PC-9 (cell line): ENCODE data around the gene ARHGAP24. TPM values are rescaled to one million over a fixed set of nuclear protein-coding genes. Genes with fewer than 3 reads are reported as not detected.
A peak's percentile ranks its signal among the peaks of the same experiment; 100 is the strongest.

Source experiments
- BruUV-seq: library from RNA; stranded (reverse); fragments of 400-500 nt; replicated peaks from 2 replicates; lab custom pipeline; 2021; lab: Mats Ljungman, UMichigan
- CTCF ChIA-PET: fragments of 300-600 bp; sonication (Branson Sonifier 250); formaldehyde crosslinking; loops from one replicate; lab custom pipeline; 2022; ENCODE audit warnings: antibody characterized with exemption; lab: Charles Lee
- POLR2A ChIA-PET: fragments of 300-600 bp; sonication (Branson Sonifier 250); formaldehyde crosslinking; loops from one replicate; lab custom pipeline; 2022; ENCODE audit warnings: antibody characterized with exemption; ENCODE audit not compliant: unreplicated experiment; lab: Charles Lee
- DNase-seq, 2 experiments: peaks; one replicate each; pipeline versions ENCODE4 v3.0.0 to v3.0.0-alpha.2; 2015 to 2022; ENCODE audit warnings: mixed read lengths in 1 of 2
- H2AFZ ChIP-seq: fragments of 200-600 bp; sonication (generic); 2 replicates; pipeline ENCODE4 v1.8.1; 2017; ENCODE audit warnings: antibody characterized with exemption
- H3F3A ChIP-seq: fragments of 200-600 bp; sonication (generic); 2 replicates; pipeline ENCODE4 v1.8.1; 2017; ENCODE audit warnings: antibody characterized with exemption, mild to moderate bottlenecking, low read depth; ENCODE audit not compliant: insufficient read depth
- H3K27ac ChIP-seq: fragments of 200-600 bp; sonication (generic); 2 replicates; pipeline ENCODE4 v1.6.1; 2016; ENCODE audit warnings: mixed run types
- H3K27me3 ChIP-seq: fragments of 200-600 bp; sonication (generic); 2 replicates; pipeline ENCODE4 v1.6.1; 2016; ENCODE audit warnings: low read depth, mixed run types; ENCODE audit not compliant: insufficient read depth
- H3K36me3 ChIP-seq: fragments of 200-600 bp; sonication (generic); 2 replicates; pipeline ENCODE4 v1.6.1; 2016; ENCODE audit warnings: low read depth, mixed run types
- H3K4me1 ChIP-seq: fragments of 200-600 bp; sonication (generic); replicated peaks from 2 replicates; pipeline ENCODE4 v1.6.1; 2016; ENCODE audit warnings: mixed run types; ENCODE audit not compliant: insufficient read depth
- H3K4me2 ChIP-seq: fragments of 200-600 bp; sonication (generic); 2 replicates; pipeline ENCODE4 v1.6.1; 2017; ENCODE audit warnings: mixed run types
- H3K4me3 ChIP-seq: fragments of 200-600 bp; sonication (generic); 2 replicates; pipeline ENCODE4 v1.6.1; 2016; ENCODE audit warnings: mixed run types
- H3K79me2 ChIP-seq: fragments of 200-600 bp; sonication (generic); 2 replicates; pipeline ENCODE4 v1.6.1; 2017; ENCODE audit warnings: low read depth, mixed run types
- H3K9me2 ChIP-seq: fragments of 200-600 bp; sonication (generic); 2 replicates; pipeline ENCODE4 v1.8.1; 2017; ENCODE audit warnings: mild to moderate bottlenecking; ENCODE audit not compliant: insufficient read depth
- H3K9me3 ChIP-seq: fragments of 200-600 bp; sonication (generic); 2 replicates; pipeline ENCODE4 v1.8.1; 2016; ENCODE audit warnings: low read depth; ENCODE audit not compliant: insufficient read depth
- H4K20me1 ChIP-seq: fragments of 200-600 bp; sonication (generic); 2 replicates; pipeline ENCODE4 v1.8.1; 2017; ENCODE audit not compliant: insufficient read depth
- CTCF ChIP-seq: fragments of 200-600 bp; sonication (generic); conservative IDR thresholded peaks from 2 replicates; pipeline ENCODE4 v1.6.1; 2017; ENCODE audit warnings: mixed run types, antibody characterized with exemption, mild to moderate bottlenecking, moderate library complexity
- EZH2 ChIP-seq: fragments of 200-600 bp; sonication (generic); IDR thresholded peaks from 2 replicates; pipeline ENCODE4 v1.8.0; 2017; ENCODE audit warnings: antibody characterized with exemption, low read depth
- intact Hi-C: fragments of 100-400 bp; cut with micrococcal nuclease; formaldehyde crosslinking; loops from one replicate; pipeline ENCODE4 v1.10.0; 2022; ENCODE audit not compliant: unreplicated experiment
- total RNA-seq: library from RNA; stranded (reverse); gene quantifications from 2 replicates; pipeline ENCODE4 v1.2.3, GENCODE V29; 2021

Gene ARHGAP24
- total RNA-seq, 1 experiment from 2014 or later, result 2.2 TPM

GRCh38 chr4:85953651-85954018 is 478.7 kb downstream of the ARHGAP24 start:
- Histone ChIP-seq H3K9me3 (peaks cover 4% of the 10 kb centered on the region; the same call in 1 of the 2 replicates), H3K27me3 (no peaks in the 10 kb centered on the region), H3K9me2 (no peaks in the 10 kb centered on the region), H2AFZ (no peak overlapping the region; the same call in 1 of the 2 replicates), H3F3A (peaks cover 6% of the 10 kb centered on the region; the same call in 1 of the 2 replicates), H4K20me1 (no peaks in the 10 kb centered on the region), H3K4me2 (peak overlapping the region; percentile 68), H3K4me1 (peaks cover 34% of the 10 kb centered on the region), H3K4me3 (no peak overlapping the region), H3K27ac (peak overlapping the region; percentile 84), H3K79me2 (no peaks in the 10 kb centered on the region), H3K36me3 (no peaks in the 10 kb centered on the region)
- TF ChIP-seq EZH2, result no peak
- TF ChIP-seq CTCF, result no peak
- CTCF ChIA-PET, result interaction anchor here (0.8 kb wide), 1 partner anchor 157 kb away, joined by 5 read pairs; no protein-coding TSS in a partner anchor
- intact Hi-C loops, result no loop called here
- peak; percentile 22 to 78 for DNase-seq
- POLR2A ChIA-PET, result no interaction called here
- no TSS peak for BruUV-seq

GRCh38 chr4:85955620-85956292 is 480.8 kb downstream of the ARHGAP24 start:
- H3K9me2 ChIP-seq, result no peaks in the 10 kb centered on the region
- DNase-seq, result peak in 1 of 2 experiments; percentile 55
- H3K4me2 ChIP-seq, result no peak overlapping the region
- H4K20me1 ChIP-seq, result no peaks in the 10 kb centered on the region
- BruUV-seq, result no TSS peak
- no peaks in the 10 kb centered on the region for H3K27me3 ChIP-seq
- no peak overlapping the region for H3K4me3 ChIP-seq
- TF ChIP-seq EZH2 (no peak), CTCF (no peak)
- ChIA-PET POLR2A (no interaction called here), CTCF (no interaction called here)
- peaks cover 4% of the 10 kb centered on the region; the same call in 1 of the 2 replicates for H3K9me3 ChIP-seq
- H3F3A ChIP-seq, result peaks cover 6% of the 10 kb centered on the region; the same call in 1 of the 2 replicates
- no peaks in the 10 kb centered on the region for H3K36me3 ChIP-seq
- intact Hi-C loops, result no loop called here
- H3K4me1 ChIP-seq, result peaks cover 34% of the 10 kb centered on the region
- H2AFZ ChIP-seq, result no peak overlapping the region
- no peak overlapping the region for H3K27ac ChIP-seq
- H3K79me2 ChIP-seq, result no peaks in the 10 kb centered on the region

- BruUV-seq, result no TSS peak
- H3K4me3 ChIP-seq, result no peak overlapping the region
- no peaks in the 10 kb centered on the region for H3K36me3 ChIP-seq
- ChIA-PET CTCF (no interaction called here), POLR2A (no interaction called here)
- H3K4me2 ChIP-seq, result no peak overlapping the region
- intact Hi-C loops, result no loop called here
- no peaks in the 10 kb centered on the region for H3K79me2 ChIP-seq
- H3K4me1 ChIP-seq, result peaks cover 34% of the 10 kb centered on the region
- no peaks in the 10 kb centered on the region for H4K20me1 ChIP-seq
- H3K27ac ChIP-seq, result no peak overlapping the region
- H3K9me2 ChIP-seq, result no peaks in the 10 kb centered on the region
- no peaks in the 10 kb centered on the region for H3K27me3 ChIP-seq
- H3F3A ChIP-seq, result peaks cover 6% of the 10 kb centered on the region; the same call in 1 of the 2 replicates
- H2AFZ ChIP-seq, result no peak overlapping the region
- no peak for DNase-seq
- TF ChIP-seq EZH2 (no peak), CTCF (no peak)
- H3K9me3 ChIP-seq, result peaks cover 4% of the 10 kb centered on the region; the same call in 1 of the 2 replicates
Observed at GRCh38 chr4:85956293-85956945, 481.5 kb downstream of the ARHGAP24 start.
